Activated T-helper 2 cell treated with anti-CD3 and anti-CD28 coated beads, Interferon-gamma antibody, Interleukin-2, Interleukin-4, amounts not matched to agents 10 μg/mL and 5 μg/mL and 100 μg/mL, durations not matched to agents 14 hours and 24 hours and 36 hours (primary cell): ENCODE data around the gene CSPG4. TPM values are rescaled to one million over a fixed set of nuclear protein-coding genes. Genes with fewer than 3 reads are reported as not detected.
"Not testable (repeated sequence)": the region's sequence is repeated elsewhere in the genome, so short reads cannot be mapped to it uniquely, and the experiment has no call there.

Experiments
- DNase-seq: peaks from one replicate; pipeline ENCODE4 v3.0.0; 2021; ENCODE audit warnings: low spot score
- H3K27ac Mint-ChIP-seq: one replicate; pipeline ENCODE4 v1.8.0; 2021; ENCODE audit warnings: mixed read lengths
- H3K27me3 Mint-ChIP-seq: one replicate; pipeline ENCODE4 v1.8.0; 2021; ENCODE audit warnings: low read depth, mixed read lengths
- H3K36me3 Mint-ChIP-seq: one replicate; pipeline ENCODE4 v1.8.0; 2021; ENCODE audit warnings: low read depth, mixed read lengths
- H3K4me1 Mint-ChIP-seq: one replicate; pipeline ENCODE4 v1.8.0; 2021; ENCODE audit warnings: low read depth, mixed read lengths
- H3K4me3 Mint-ChIP-seq: one replicate; pipeline ENCODE4 v1.8.0; 2021; ENCODE audit warnings: low read depth, mild to moderate bottlenecking, moderate library complexity, mixed read lengths
- H3K9me3 Mint-ChIP-seq: one replicate; pipeline ENCODE4 v1.8.0; 2021; ENCODE audit warnings: mixed read lengths
- intact Hi-C: fragments of 100-400 bp; cut with micrococcal nuclease; formaldehyde crosslinking; loops from one replicate; pipeline ENCODE4 v1.15.1; 2023
- total RNA-seq: library from RNA; stranded (reverse); gene quantifications from 2 replicates; pipeline ENCODE4 v1.2.3, GENCODE V29; 2022

The CSPG4 gene
- total RNA-seq, 1 donor from 2014 or later = 0.02 TPM

DNA sequence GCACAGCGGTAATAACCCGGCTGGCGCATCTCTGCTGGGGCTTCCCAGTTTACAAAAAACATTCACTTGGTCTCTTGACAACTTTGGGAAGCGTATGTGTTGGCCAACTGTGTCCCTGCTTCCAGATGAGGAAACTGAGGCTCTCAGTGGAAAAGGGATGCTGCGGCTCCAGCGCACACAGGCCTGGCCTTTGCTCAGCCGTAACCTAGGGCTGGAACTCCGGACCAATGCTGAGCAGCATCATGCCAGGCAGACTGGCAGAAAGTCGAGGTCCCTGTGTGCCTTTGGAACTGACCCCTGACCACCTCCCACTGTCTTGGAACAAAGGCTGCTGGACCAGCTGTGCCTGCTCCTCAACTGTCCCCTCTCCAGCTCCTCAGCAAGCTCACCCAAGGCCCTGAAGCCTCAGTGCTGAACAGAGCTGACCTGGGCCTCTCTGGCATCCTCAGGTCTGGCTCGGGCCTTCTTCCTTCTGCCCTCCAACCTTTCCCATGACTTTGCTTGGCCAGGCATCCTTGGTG is 2.7 kb upstream of the CSPG4 start:
- H3K9me3 Mint-ChIP-seq, H3K4me1 Mint-ChIP-seq, H3K27ac Mint-ChIP-seq, H3K36me3 Mint-ChIP-seq, intact Hi-C loops, H3K4me3 Mint-ChIP-seq, DNase-seq: not testable (repeated sequence)
- peaks cover 16% of the 10 kb centered on the region for H3K27me3 Mint-ChIP-seq

DNA sequence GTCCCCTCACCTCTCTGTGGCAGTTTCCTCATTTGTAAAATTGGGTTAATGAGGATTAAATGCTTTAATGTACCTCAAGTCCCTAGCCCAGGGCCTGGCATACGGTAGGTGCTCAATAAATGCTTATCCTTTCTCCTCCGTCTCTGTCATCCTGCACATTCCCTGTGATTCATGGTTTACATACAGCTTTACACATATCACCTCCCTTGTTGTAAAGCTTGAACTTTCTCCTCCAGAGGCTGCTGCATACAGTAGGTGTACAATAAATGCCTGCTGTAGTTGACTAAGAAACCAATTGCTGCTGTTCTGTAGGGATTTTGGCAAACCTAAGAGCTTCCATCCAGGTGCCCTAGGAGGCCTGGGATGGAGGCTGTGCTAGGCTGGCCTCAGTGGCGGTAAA is 1.5 kb upstream of the CSPG4 start:
- H3K4me3 Mint-ChIP-seq = no peak overlapping the region
- DNase-seq = no peak
- no peaks in the 10 kb centered on the region for H3K9me3 Mint-ChIP-seq
- H3K4me1 Mint-ChIP-seq = no peaks in the 10 kb centered on the region
- no peak overlapping the region for H3K27ac Mint-ChIP-seq
- intact Hi-C loops = no loop called here
- H3K27me3 Mint-ChIP-seq = peaks cover 16% of the 10 kb centered on the region
- no peaks in the 10 kb centered on the region for H3K36me3 Mint-ChIP-seq

GRCh38 chr15:75713338-75713895 is 769 bp upstream of the CSPG4 start:
- H3K9me3 Mint-ChIP-seq = no peaks in the 10 kb centered on the region
- H3K4me1 Mint-ChIP-seq = no peaks in the 10 kb centered on the region
- intact Hi-C loops = no loop called here
- no peak overlapping the region for H3K4me3 Mint-ChIP-seq
- no peaks in the 10 kb centered on the region for H3K36me3 Mint-ChIP-seq
- no peak overlapping the region for H3K27ac Mint-ChIP-seq
- no peak for DNase-seq
- peaks cover 16% of the 10 kb centered on the region for H3K27me3 Mint-ChIP-seq

GRCh38 chr15:75711495-75711894 is 1.2 kb downstream of the CSPG4 start:
- H3K9me3 Mint-ChIP-seq = not testable (repeated sequence)

GRCh38 chr15:75710874-75711273 is 1.8 kb downstream of the CSPG4 start:
- H3K27ac Mint-ChIP-seq, H3K4me3 Mint-ChIP-seq, H3K4me1 Mint-ChIP-seq, H3K36me3 Mint-ChIP-seq, DNase-seq, intact Hi-C loops, H3K9me3 Mint-ChIP-seq: not testable (repeated sequence)
- peaks cover 16% of the 10 kb centered on the region for H3K27me3 Mint-ChIP-seq

More at GRCh38 chr15:75711495-75711894, 1.2 kb downstream of the CSPG4 start:
- H3K4me3 Mint-ChIP-seq, intact Hi-C loops, H3K4me1 Mint-ChIP-seq, H3K27ac Mint-ChIP-seq, DNase-seq, H3K36me3 Mint-ChIP-seq: not testable (repeated sequence)
- H3K27me3 Mint-ChIP-seq = peaks cover 16% of the 10 kb centered on the region

DNA sequence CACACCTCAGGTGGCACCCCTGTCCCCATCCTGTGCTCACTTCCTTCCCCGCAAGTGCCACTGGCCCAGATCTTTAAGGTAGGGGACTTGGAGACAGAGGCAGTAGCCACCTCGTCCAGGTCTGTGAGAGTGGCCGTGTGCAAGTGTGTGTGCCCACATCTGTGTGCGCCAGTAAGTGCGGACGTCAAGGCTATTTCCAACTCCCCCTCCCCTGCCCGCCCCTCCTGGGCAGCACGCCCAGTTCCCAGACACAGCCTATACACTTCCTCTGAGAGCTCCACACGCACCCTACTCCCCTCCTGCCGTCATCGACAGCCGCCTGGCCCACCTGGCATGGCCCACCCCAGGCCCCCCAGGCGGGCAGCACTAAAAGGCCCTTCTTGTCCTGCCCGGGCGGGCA is 3.2 kb downstream of the CSPG4 start:
- peaks cover 14% of the 10 kb centered on the region for H3K27me3 Mint-ChIP-seq
- H3K4me1 Mint-ChIP-seq, DNase-seq, H3K27ac Mint-ChIP-seq, H3K36me3 Mint-ChIP-seq, H3K9me3 Mint-ChIP-seq, H3K4me3 Mint-ChIP-seq, intact Hi-C loops: not testable (repeated sequence)

GRCh38 chr15:75706682-75706954 is 6.0 kb downstream of the CSPG4 start:
- H3K36me3 Mint-ChIP-seq = no peaks in the 10 kb centered on the region
- H3K4me1 Mint-ChIP-seq = no peaks in the 10 kb centered on the region
- peaks cover 2% of the 10 kb centered on the region for H3K27me3 Mint-ChIP-seq
- no peaks in the 10 kb centered on the region for H3K9me3 Mint-ChIP-seq
- no peak for DNase-seq
- intact Hi-C loops = no loop called here
- H3K4me3 Mint-ChIP-seq = no peak overlapping the region
- H3K27ac Mint-ChIP-seq = no peak overlapping the region

GRCh38 chr15:75705854-75706681 is 6.6 kb downstream of the CSPG4 start:
- Mint-ChIP-seq H3K36me3 (no peaks in the 10 kb centered on the region), H3K4me1 (no peaks in the 10 kb centered on the region), H3K4me3 (no peak overlapping the region), H3K27me3 (no peaks in the 10 kb centered on the region), H3K27ac (no peak overlapping the region), H3K9me3 (no peaks in the 10 kb centered on the region)
- DNase-seq = no peak
- intact Hi-C loops = no loop called here

DNA sequence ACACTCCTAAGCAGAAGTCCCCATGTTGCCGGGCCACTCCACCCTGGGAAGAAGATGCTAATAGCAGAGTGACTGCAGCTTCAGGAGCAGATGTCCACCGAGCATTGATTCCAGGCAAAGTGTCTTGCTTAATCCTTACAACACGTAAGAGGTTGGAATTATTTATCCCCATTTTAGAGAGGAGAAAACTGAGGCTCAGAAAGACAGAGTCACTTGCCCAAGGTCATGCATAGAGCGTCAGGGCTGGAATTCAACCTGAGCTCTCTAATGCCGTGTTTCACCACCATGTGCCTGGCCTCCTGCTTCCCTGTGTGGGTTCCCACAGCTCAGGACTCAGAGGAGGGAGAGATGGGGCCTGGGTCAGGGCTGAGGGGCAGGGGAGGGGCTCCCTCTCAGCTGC is 7.3 kb downstream of the CSPG4 start:
- H3K36me3 Mint-ChIP-seq, DNase-seq, H3K27me3 Mint-ChIP-seq, H3K4me1 Mint-ChIP-seq, intact Hi-C loops, H3K9me3 Mint-ChIP-seq, H3K27ac Mint-ChIP-seq, H3K4me3 Mint-ChIP-seq: not testable (repeated sequence)

DNA sequence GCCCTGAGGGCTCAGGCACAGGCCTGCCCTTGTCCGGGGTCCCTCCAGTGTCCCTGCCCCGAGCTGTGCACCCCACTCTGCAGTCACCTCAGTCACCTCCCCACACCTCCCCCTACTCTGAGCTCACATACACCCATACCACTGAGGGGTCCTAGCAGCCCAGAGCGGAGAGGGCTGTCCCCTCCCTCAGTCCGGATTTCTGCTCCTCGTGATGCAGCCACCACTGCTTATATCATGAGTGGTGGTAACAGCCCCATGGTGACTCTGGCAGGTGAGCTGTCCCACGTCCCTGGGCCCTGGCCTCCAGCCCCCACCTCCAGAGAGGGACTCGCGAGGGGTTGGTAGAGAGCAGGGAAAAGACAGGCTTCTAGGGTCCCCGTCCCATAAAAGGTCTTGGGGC is 8.0 kb downstream of the CSPG4 start:
- Mint-ChIP-seq H3K36me3 (no peaks in the 10 kb centered on the region), H3K9me3 (no peaks in the 10 kb centered on the region), H3K4me1 (no peaks in the 10 kb centered on the region), H3K27ac (no peak overlapping the region), H3K4me3 (no peak overlapping the region), H3K27me3 (no peaks in the 10 kb centered on the region)
- DNase-seq = no peak
- intact Hi-C loops = no loop called here

GRCh38 chr15:75704263-75704615 is 8.4 kb downstream of the CSPG4 start:
- no peaks in the 10 kb centered on the region for H3K9me3 Mint-ChIP-seq
- no peaks in the 10 kb centered on the region for H3K4me1 Mint-ChIP-seq
- no peak for DNase-seq
- H3K36me3 Mint-ChIP-seq = no peaks in the 10 kb centered on the region
- no peaks in the 10 kb centered on the region for H3K27me3 Mint-ChIP-seq
- intact Hi-C loops = no loop called here
- no peak overlapping the region for H3K4me3 Mint-ChIP-seq
- H3K27ac Mint-ChIP-seq = no peak overlapping the region

GRCh38 chr15:75703440-75704262 is 9.0 kb downstream of the CSPG4 start:
- H3K4me3 Mint-ChIP-seq, H3K27ac Mint-ChIP-seq: not testable (repeated sequence)

GRCh38 chr15:75702436-75702835 is 10.2 kb downstream of the CSPG4 start:
- Mint-ChIP-seq H3K9me3 (no peaks in the 10 kb centered on the region), H3K36me3 (no peaks in the 10 kb centered on the region), H3K4me3 (no peak overlapping the region), H3K4me1 (no peaks in the 10 kb centered on the region), H3K27me3 (no peaks in the 10 kb centered on the region), H3K27ac (no peak overlapping the region)
- DNase-seq = no peak
- intact Hi-C loops = no loop called here

More at GRCh38 chr15:75703440-75704262, 9.0 kb downstream of the CSPG4 start:
- H3K9me3 Mint-ChIP-seq, H3K36me3 Mint-ChIP-seq, H3K4me1 Mint-ChIP-seq, H3K27me3 Mint-ChIP-seq, DNase-seq, intact Hi-C loops: not testable (repeated sequence)
